ENCODE results near the gene SENP1. TPM values are rescaled to one million over a fixed set of nuclear protein-coding genes. Genes with fewer than 3 reads are reported as not detected.

The SENP1 gene
- polyA plus RNA-seq, 1 donor from 2014 or later = 14.0 TPM

DNA sequence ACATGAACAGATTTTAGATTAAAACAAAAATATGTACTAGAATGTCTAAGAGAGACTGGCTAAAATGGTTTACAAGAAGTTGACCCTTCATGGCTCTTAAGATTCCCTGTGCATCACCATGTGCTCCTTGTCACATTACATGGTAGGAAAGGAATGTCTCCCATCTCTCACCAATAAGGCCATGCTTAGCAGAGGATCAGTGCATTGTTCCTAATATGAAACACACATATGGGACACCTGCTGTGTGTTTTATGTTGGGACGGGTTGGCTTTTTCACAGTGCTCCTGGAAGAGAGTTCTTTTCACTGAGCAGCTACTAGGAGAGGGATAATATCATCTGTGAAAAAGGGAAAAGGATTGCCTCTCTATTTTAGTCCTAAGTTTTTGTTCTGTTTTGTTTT lies 22.9 kb upstream of the SENP1 start:
- no peaks in the 10 kb centered on the region for H3K27me3 ChIP-seq (ENCODE audit: insufficient read depth, low read depth, low read length)
- H3K9ac ChIP-seq (ENCODE audit: low read length) = no peak overlapping the region
- no peaks in the 10 kb centered on the region for H4K20me1 ChIP-seq (ENCODE audit: insufficient read depth)
- H3K9me3 ChIP-seq (ENCODE audit: low read length) = no peaks in the 10 kb centered on the region
- TF ChIP-seq EZH2 (IDR thresholded peaks at IDR 0.05; ENCODE audit: borderline replicate concordance, insufficient read depth, low read length, poor library complexity, severe bottlenecking) (no peak), EP300 (conservative IDR thresholded peaks at IDR 0.05; ENCODE audit: poor library complexity, severe bottlenecking) (no peak), RAD21 (conservative IDR thresholded peaks at IDR 0.05) (no peak), MXI1 (conservative IDR thresholded peaks at IDR 0.05; ENCODE audit: poor library complexity, severe bottlenecking) (no peak), SMC3 (conservative IDR thresholded peaks at IDR 0.05; ENCODE audit: poor library complexity) (no peak), POLR2AphosphoS5 (IDR thresholded peaks at IDR 0.05) (no peak), TAF1 (IDR thresholded peaks at IDR 0.05; ENCODE audit: low read depth) (no peak)
- TF ChIP-seq, protein P1, sequence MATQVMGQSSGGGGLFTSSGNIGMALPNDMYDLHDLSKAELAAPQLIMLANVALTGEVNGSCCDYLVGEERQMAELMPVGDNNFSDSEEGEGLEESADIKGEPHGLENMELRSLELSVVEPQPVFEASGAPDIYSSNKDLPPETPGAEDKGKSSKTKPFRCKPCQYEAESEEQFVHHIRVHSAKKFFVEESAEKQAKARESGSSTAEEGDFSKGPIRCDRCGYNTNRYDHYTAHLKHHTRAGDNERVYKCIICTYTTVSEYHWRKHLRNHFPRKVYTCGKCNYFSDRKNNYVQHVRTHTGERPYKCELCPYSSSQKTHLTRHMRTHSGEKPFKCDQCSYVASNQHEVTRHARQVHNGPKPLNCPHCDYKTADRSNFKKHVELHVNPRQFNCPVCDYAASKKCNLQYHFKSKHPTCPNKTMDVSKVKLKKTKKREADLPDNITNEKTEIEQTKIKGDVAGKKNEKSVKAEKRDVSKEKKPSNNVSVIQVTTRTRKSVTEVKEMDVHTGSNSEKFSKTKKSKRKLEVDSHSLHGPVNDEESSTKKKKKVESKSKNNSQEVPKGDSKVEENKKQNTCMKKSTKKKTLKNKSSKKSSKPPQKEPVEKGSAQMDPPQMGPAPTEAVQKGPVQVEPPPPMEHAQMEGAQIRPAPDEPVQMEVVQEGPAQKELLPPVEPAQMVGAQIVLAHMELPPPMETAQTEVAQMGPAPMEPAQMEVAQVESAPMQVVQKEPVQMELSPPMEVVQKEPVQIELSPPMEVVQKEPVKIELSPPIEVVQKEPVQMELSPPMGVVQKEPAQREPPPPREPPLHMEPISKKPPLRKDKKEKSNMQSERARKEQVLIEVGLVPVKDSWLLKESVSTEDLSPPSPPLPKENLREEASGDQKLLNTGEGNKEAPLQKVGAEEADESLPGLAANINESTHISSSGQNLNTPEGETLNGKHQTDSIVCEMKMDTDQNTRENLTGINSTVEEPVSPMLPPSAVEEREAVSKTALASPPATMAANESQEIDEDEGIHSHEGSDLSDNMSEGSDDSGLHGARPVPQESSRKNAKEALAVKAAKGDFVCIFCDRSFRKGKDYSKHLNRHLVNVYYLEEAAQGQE (IDR thresholded peaks at IDR 0.05; ENCODE audit: borderline replicate concordance) = no peak
- TF ChIP-seq, protein P2, sequence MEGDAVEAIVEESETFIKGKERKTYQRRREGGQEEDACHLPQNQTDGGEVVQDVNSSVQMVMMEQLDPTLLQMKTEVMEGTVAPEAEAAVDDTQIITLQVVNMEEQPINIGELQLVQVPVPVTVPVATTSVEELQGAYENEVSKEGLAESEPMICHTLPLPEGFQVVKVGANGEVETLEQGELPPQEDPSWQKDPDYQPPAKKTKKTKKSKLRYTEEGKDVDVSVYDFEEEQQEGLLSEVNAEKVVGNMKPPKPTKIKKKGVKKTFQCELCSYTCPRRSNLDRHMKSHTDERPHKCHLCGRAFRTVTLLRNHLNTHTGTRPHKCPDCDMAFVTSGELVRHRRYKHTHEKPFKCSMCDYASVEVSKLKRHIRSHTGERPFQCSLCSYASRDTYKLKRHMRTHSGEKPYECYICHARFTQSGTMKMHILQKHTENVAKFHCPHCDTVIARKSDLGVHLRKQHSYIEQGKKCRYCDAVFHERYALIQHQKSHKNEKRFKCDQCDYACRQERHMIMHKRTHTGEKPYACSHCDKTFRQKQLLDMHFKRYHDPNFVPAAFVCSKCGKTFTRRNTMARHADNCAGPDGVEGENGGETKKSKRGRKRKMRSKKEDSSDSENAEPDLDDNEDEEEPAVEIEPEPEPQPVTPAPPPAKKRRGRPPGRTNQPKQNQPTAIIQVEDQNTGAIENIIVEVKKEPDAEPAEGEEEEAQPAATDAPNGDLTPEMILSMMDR (IDR thresholded peaks at IDR 0.05; ENCODE audit: poor library complexity, severe bottlenecking) = no peak
- no peak overlapping the region for H3K4me2 ChIP-seq (ENCODE audit: low read length)
- H3K4me3 ChIP-seq (ENCODE audit: low read length) = no peak overlapping the region
- H3K79me2 ChIP-seq (replicated peaks; ENCODE audit: insufficient read depth, low read length) = peaks cover 4% of the 10 kb centered on the region
- no peaks in the 10 kb centered on the region for H3K9me2 ChIP-seq (ENCODE audit: insufficient read depth, low read length)
- H2AFZ ChIP-seq (ENCODE audit: low read depth, low read length) = no peak overlapping the region
- no peaks in the 10 kb centered on the region for H3F3A ChIP-seq (ENCODE audit: insufficient read depth, low read length, poor library complexity, severe bottlenecking)
- no peak overlapping the region for H3K27ac ChIP-seq (ENCODE audit: low read length)
- peaks cover 3% of the 10 kb centered on the region for H3K36me3 ChIP-seq (ENCODE audit: insufficient read depth, low read length)

DNA sequence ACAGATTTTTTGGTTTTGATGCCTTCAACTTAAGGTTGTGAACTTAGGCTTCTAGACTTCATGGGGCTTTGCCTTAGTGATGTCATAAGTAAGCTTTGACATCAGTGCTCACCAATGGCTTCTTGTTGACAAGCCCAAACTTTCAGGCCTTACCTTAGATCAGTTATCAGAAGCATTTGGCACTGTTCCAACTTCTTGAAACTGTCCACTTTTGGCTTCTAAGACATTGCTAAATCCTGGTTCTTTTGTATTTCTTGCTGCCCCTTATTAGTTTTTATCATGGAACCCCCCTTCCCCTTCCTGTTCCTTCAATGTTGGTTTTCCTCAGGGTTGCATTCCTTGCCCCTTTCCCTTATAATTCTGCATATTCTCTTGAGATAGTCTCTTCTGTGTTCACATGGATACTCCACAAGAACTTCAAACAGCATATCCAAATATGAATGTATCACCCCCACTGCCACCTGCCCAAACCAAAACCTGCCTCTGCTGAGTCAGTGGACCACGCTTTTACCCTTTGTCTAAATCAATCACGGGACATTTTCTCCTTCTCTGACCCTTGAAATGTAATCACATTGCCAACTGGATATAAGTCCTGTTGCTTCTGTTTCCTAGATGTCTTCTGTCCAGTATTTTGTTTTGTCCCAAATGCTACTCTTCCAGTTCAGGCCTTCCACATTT lies 21.2 kb upstream of the SENP1 start:
- Histone ChIP-seq H3F3A (ENCODE audit: insufficient read depth, low read length, poor library complexity, severe bottlenecking) (no peaks in the 10 kb centered on the region), H4K20me1 (ENCODE audit: insufficient read depth) (no peaks in the 10 kb centered on the region), H3K9ac (ENCODE audit: low read length) (no peak overlapping the region), H3K4me3 (ENCODE audit: low read length) (no peak overlapping the region), H3K27me3 (ENCODE audit: insufficient read depth, low read depth, low read length) (no peaks in the 10 kb centered on the region), H2AFZ (ENCODE audit: low read depth, low read length) (no peak overlapping the region), H3K27ac (ENCODE audit: low read length) (no peak overlapping the region), H3K9me2 (ENCODE audit: insufficient read depth, low read length) (no peaks in the 10 kb centered on the region), H3K36me3 (ENCODE audit: insufficient read depth, low read length) (peaks cover 4% of the 10 kb centered on the region), H3K4me2 (ENCODE audit: low read length) (no peak overlapping the region), H3K9me3 (ENCODE audit: low read length) (no peaks in the 10 kb centered on the region), H3K79me2 (replicated peaks; ENCODE audit: insufficient read depth, low read length) (peaks cover 4% of the 10 kb centered on the region)
- TF ChIP-seq TAF1 (IDR thresholded peaks at IDR 0.05; ENCODE audit: low read depth) = no peak
- TF ChIP-seq POLR2AphosphoS5 (IDR thresholded peaks at IDR 0.05) = no peak
- TF ChIP-seq SMC3 (conservative IDR thresholded peaks at IDR 0.05; ENCODE audit: poor library complexity) = no peak
- no peak for TF ChIP-seq EP300 (conservative IDR thresholded peaks at IDR 0.05; ENCODE audit: poor library complexity, severe bottlenecking)
- TF ChIP-seq, protein P2 (IDR thresholded peaks at IDR 0.05; ENCODE audit: poor library complexity, severe bottlenecking) = no peak
- no peak for TF ChIP-seq EZH2 (IDR thresholded peaks at IDR 0.05; ENCODE audit: borderline replicate concordance, insufficient read depth, low read length, poor library complexity, severe bottlenecking)
- TF ChIP-seq MXI1 (conservative IDR thresholded peaks at IDR 0.05; ENCODE audit: poor library complexity, severe bottlenecking) = no peak
- no peak for TF ChIP-seq RAD21 (conservative IDR thresholded peaks at IDR 0.05)
- TF ChIP-seq, protein P1 (IDR thresholded peaks at IDR 0.05; ENCODE audit: borderline replicate concordance) = no peak
